ENCODE results near the gene GFOD2. TPM values are rescaled to one million over a fixed set of nuclear protein-coding genes. Genes with fewer than 3 reads are reported as not detected.

GFOD2 gene
- total and polyA plus RNA-seq, 2 of the 13 experiments (the other 11 are each of a cell fraction or from before 2014, with no cell fraction given): 11.1 to 17.2 TPM

DNA sequence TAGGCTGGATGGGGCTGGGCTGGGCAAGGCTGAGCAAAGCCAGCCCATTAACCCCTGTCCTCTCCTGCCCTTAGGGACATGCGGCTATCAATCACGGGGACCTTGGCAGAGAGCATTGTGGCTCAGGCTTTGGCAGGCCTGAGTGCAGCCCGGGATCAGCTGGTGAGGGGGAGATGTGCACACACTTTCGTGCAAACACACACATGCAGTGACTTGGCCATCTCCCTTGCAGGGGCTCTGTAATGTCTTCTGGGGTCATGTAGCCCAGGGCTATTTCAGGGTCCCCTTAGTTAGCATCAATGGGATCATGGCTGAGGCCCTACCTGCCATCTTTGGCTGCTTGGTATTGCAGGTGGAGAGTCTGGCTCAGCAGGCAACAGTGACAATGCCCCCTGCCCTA is 67.3 kb downstream of the GFOD2 start:
- H4K20me1 ChIP-seq (ENCODE audit: insufficient read depth, low read length): peaks cover 11% of the 10 kb centered on the region
- CTCF ChIA-PET (ENCODE audit: low intra/inter-chr PET ratio, low total read pairs): no interaction called here
- TF ChIP-seq ZNF678 (CRISPR knock-in tag; IDR thresholded peaks at IDR 0.05) (no peak), ZZZ3 (CRISPR knock-in tag; IDR thresholded peaks at IDR 0.05; ENCODE audit: borderline replicate concordance) (no peak), EED (CRISPR knock-in tag; IDR thresholded peaks at IDR 0.05) (no peak), ZNF343 (CRISPR knock-in tag; IDR thresholded peaks at IDR 0.05) (0 out of 2 replicates have a peak, but pooled peaks have one; percentile 43), NAIF1 (CRISPR knock-in tag; IDR thresholded peaks at IDR 0.05; ENCODE audit: borderline replicate concordance) (no peak), BRD4 (CRISPR knock-in tag; IDR thresholded peaks at IDR 0.05) (no peak), ZNF781 (CRISPR knock-in tag; IDR thresholded peaks at IDR 0.05; ENCODE audit: borderline replicate concordance, not compliant biosample characterization) (no peak), MYC (CRISPR knock-in tag; IDR thresholded peaks at IDR 0.05; ENCODE audit: borderline replicate concordance) (no peak)
- H3K79me2 ChIP-seq (ENCODE audit: insufficient read depth, low read length): no peaks in the 10 kb centered on the region
- ATAC-seq (no peak), FAIRE-seq (no peak), DNase-seq (ENCODE audit: low spot score) (no peak)
- H3K27me3 ChIP-seq (ENCODE audit: control insufficient read depth in 1 of 2, insufficient read depth in 2 of 2, low read length in 2 of 2): peaks cover 9 to 69% of the 10 kb centered on the region in 2 experiments
- no peak overlapping the region for H3K4me3 ChIP-seq (replicated peaks in 1 of 3; ENCODE audit: insufficient read depth in 1 of 3, low read depth in 2 of 3, low read length in 3 of 3)
- in situ Hi-C loops (cut with HindIII; ENCODE audit: extremely low pct_ligation_motif_present, low pct_unique_long_range_greater_than_20kb) (no loop called here), intact Hi-C loops (cut with micrococcal nuclease; ENCODE audit: unreplicated experiment) (no loop called here)
- POLR2A ChIA-PET: interaction anchor here (1.1 to 1.9 kb wide), 2 partner anchors 8 to 14 kb away, joined by 4 to 6 read pairs; partner anchors contain the start of genes ACD, C16orf86 and ENKD1
- no peak overlapping the region for H3K27ac ChIP-seq (ENCODE audit: extremely low read length, insufficient read depth, low read length)
- no TSS peak for BruUV-seq (replicated peaks)
- H3K4me2 ChIP-seq (ENCODE audit: low read depth, low read length): no peak overlapping the region
- no peak overlapping the region for H2AFZ ChIP-seq (ENCODE audit: low read length)
- H3K9ac ChIP-seq (ENCODE audit: insufficient read depth, low read depth, low read length): no peak overlapping the region
- H3K4me1 ChIP-seq (ENCODE audit: insufficient read depth, low read length): peaks cover 25% of the 10 kb centered on the region; the same call in 1 of the 2 replicates
- H3K36me3 ChIP-seq (replicated peaks in 1 of 2; ENCODE audit: control insufficient read depth in 1 of 2, insufficient read depth in 2 of 2, low read length in 2 of 2): peaks cover 0 to under 1% of the 10 kb centered on the region in 2 experiments; a peak in 1 of 5 replicates
- H3K9me3 ChIP-seq (ENCODE audit: low read length): no peaks in the 10 kb centered on the region
- 25% methylated on average over 2 of the region's 4 CpGs for WGBS (ENCODE audit: low lambda C conversion rate)

DNA sequence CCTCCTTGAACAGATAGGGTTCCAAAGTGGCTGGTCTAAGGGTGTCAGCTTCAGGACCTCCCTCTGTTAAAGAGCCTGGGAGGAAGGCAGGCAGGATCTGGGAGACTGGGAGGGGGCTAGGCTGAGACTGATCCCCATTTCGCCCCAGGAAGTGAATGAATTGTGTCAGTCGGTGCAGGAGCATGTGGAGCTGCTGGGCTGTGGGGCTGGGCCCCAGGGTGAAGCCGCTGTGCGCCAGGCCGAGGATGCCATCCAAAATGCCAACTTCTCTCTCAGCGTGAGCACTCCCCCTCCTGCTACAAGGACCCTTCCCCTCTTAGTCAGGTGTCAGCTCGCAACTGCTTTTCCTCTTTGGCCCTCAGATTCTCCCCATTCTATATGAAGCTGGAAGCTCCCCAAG is 68.1 kb downstream of the GFOD2 start:
- Histone ChIP-seq H4K20me1 (ENCODE audit: insufficient read depth, low read length) (peaks cover 11% of the 10 kb centered on the region), H3K4me1 (ENCODE audit: insufficient read depth, low read length) (peaks cover 25% of the 10 kb centered on the region; the same call in 1 of the 2 replicates), H2AFZ (ENCODE audit: low read length) (no peak overlapping the region), H3K9ac (ENCODE audit: insufficient read depth, low read depth, low read length) (no peak overlapping the region), H3K4me3 (replicated peaks in 1 of 3; ENCODE audit: insufficient read depth in 1 of 3, low read depth in 2 of 3, low read length in 3 of 3) (no peak overlapping the region), H3K27ac (ENCODE audit: extremely low read length, insufficient read depth, low read length) (no peak overlapping the region), H3K4me2 (ENCODE audit: low read depth, low read length) (no peak overlapping the region), H3K9me3 (ENCODE audit: low read length) (no peaks in the 10 kb centered on the region), H3K36me3 (replicated peaks in 1 of 2; ENCODE audit: control insufficient read depth in 1 of 2, insufficient read depth in 2 of 2, low read length in 2 of 2) (no peaks in the 10 kb centered on the region), H3K27me3 (ENCODE audit: control insufficient read depth in 1 of 2, insufficient read depth in 2 of 2, low read length in 2 of 2) (peaks cover 10 to 77% of the 10 kb centered on the region in 2 experiments), H3K79me2 (ENCODE audit: insufficient read depth, low read length) (no peaks in the 10 kb centered on the region)
- intact Hi-C loops (cut with micrococcal nuclease; ENCODE audit: unreplicated experiment) (no loop called here), in situ Hi-C loops (cut with HindIII; ENCODE audit: extremely low pct_ligation_motif_present, low pct_unique_long_range_greater_than_20kb) (no loop called here)
- ChIA-PET CTCF (ENCODE audit: low intra/inter-chr PET ratio, low total read pairs) (no interaction called here), POLR2A (interaction anchor here (1.1 to 1.9 kb wide), 2 partner anchors 9 to 15 kb away, joined by 4 to 6 read pairs; partner anchors contain the start of genes ACD, C16orf86 and ENKD1)
- FAIRE-seq: no peak
- BruUV-seq (replicated peaks): no TSS peak
- no peak for ATAC-seq
- DNase-seq (ENCODE audit: low spot score): no peak
- WGBS (ENCODE audit: low lambda C conversion rate): 64% methylated on average over 7 of the region's 7 CpGs
- TF ChIP-seq FOXO1 (CRISPR knock-in tag; IDR thresholded peaks at IDR 0.05): no peak
- no peak for TF ChIP-seq SP140L (CRISPR knock-in tag; IDR thresholded peaks at IDR 0.05; ENCODE audit: borderline replicate concordance)
- no peak for TF ChIP-seq THYN1 (CRISPR knock-in tag; IDR thresholded peaks at IDR 0.05; ENCODE audit: borderline replicate concordance, low read depth)
- no peak for TF ChIP-seq MAFG (CRISPR knock-in tag; IDR thresholded peaks at IDR 0.05)
- TF ChIP-seq KLF11 (CRISPR knock-in tag; IDR thresholded peaks at IDR 0.05): no peak
- no peak for TF ChIP-seq REL (CRISPR knock-in tag; conservative IDR thresholded peaks at IDR 0.05)
- TF ChIP-seq, protein P1, sequence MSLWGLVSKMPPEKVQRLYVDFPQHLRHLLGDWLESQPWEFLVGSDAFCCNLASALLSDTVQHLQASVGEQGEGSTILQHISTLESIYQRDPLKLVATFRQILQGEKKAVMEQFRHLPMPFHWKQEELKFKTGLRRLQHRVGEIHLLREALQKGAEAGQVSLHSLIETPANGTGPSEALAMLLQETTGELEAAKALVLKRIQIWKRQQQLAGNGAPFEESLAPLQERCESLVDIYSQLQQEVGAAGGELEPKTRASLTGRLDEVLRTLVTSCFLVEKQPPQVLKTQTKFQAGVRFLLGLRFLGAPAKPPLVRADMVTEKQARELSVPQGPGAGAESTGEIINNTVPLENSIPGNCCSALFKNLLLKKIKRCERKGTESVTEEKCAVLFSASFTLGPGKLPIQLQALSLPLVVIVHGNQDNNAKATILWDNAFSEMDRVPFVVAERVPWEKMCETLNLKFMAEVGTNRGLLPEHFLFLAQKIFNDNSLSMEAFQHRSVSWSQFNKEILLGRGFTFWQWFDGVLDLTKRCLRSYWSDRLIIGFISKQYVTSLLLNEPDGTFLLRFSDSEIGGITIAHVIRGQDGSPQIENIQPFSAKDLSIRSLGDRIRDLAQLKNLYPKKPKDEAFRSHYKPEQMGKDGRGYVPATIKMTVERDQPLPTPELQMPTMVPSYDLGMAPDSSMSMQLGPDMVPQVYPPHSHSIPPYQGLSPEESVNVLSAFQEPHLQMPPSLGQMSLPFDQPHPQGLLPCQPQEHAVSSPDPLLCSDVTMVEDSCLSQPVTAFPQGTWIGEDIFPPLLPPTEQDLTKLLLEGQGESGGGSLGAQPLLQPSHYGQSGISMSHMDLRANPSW (CRISPR knock-in tag; IDR thresholded peaks at IDR 0.05; ENCODE audit: borderline replicate concordance): no peak
- no peak for TF ChIP-seq IKZF4 (CRISPR knock-in tag; IDR thresholded peaks at IDR 0.05; ENCODE audit: borderline replicate concordance, low read depth, not compliant biosample characterization)
- TF ChIP-seq ZNF20 (CRISPR knock-in tag; IDR thresholded peaks at IDR 0.05): no peak
- TF ChIP-seq BORCS8-MEF2B (CRISPR knock-in tag; IDR thresholded peaks at IDR 0.05): no peak
